Fibroblast of the aortic adventitia (primary cell): ENCODE data around the gene WDR81. TPM values are rescaled to one million over a fixed set of nuclear protein-coding genes. Genes with fewer than 3 reads are reported as not detected.
A peak's percentile ranks its signal among the peaks of the same experiment; 100 is the strongest.

Source experiments
- DNase-seq: peaks from one replicate; pipeline ENCODE4 v3.0.0-alpha.2; 2010; ENCODE audit warnings: low read depth
- H3K4me3 ChIP-seq: 2 replicates; pipeline ENCODE4 v1.5.1; 2011; ENCODE audit warnings: low read depth, mild to moderate bottlenecking, control low read depth, low read length, moderate library complexity
- CTCF ChIP-seq: IDR thresholded peaks from 2 replicates; pipeline ENCODE4 v1.5.1; 2011; ENCODE audit warnings: mild to moderate bottlenecking, low read length, control low read depth, inconsistent platforms; ENCODE audit not compliant: insufficient read depth
- total RNA-seq: library from RNA; depleted of rRNA; stranded (reverse); fragments of >200 nt; gene quantifications from 2 replicates; pipeline ENCODE4 v1.2.3, GENCODE V29; 2012; ENCODE audit warnings: low replicate concordance

WDR81 gene
- total RNA-seq, 1 donor, result 27.7 TPM

GRCh38 chr17:1709403-1709951 lies 15.0 kb upstream of the WDR81 start:
- no peak for TF ChIP-seq CTCF
- peak overlapping the region; percentile 70 for H3K4me3 ChIP-seq
- DNase-seq, result no peak

GRCh38 chr17:1709971-1710806 lies 14.3 kb upstream of the WDR81 start, which contains the start of gene TLCD2:
Gene TLCD2 (minus strand): TSS chr17:1710377. CDS start chr17:1710242, 135 bp downstream.
- DNase-seq, result peak; percentile 67
- no peak for TF ChIP-seq CTCF
- H3K4me3 ChIP-seq, result peak within 1 kb of the TSS; percentile 70

- TF ChIP-seq CTCF, result no peak
- DNase-seq, result peak; percentile 44
- peak overlapping the region; percentile 70 for H3K4me3 ChIP-seq
These were observed 13.5 kb upstream of the WDR81 start for GRCh38 chr17:1710807-1711553.

DNA sequence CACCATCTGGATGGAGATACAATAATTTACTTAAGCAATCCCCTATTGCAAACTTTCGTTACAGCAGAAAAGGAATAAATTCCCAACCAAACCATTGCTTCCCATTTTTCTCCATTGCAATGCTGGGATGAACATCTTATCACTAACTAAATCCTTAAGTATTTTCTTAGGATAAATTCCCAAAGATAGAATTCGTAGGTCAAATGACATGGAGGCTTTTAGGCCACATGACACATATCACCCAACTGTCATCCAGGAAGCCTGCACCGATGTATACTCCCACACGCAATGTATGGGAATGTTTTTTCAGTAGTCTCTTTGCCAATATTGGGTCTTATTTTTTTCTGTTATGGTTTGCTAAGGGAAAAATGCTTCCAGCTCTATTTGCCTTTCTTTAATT lies 12.7 kb upstream of the WDR81 start:
- DNase-seq, result peak; percentile 25
- peak overlapping the region; percentile 40 for H3K4me3 ChIP-seq
- no peak for TF ChIP-seq CTCF

- no peak for TF ChIP-seq CTCF
- no peak for DNase-seq
- peak overlapping the region; percentile 75 for H3K4me3 ChIP-seq
These were observed 12.2 kb upstream of the WDR81 start for GRCh38 chr17:1712271-1712670.

DNA sequence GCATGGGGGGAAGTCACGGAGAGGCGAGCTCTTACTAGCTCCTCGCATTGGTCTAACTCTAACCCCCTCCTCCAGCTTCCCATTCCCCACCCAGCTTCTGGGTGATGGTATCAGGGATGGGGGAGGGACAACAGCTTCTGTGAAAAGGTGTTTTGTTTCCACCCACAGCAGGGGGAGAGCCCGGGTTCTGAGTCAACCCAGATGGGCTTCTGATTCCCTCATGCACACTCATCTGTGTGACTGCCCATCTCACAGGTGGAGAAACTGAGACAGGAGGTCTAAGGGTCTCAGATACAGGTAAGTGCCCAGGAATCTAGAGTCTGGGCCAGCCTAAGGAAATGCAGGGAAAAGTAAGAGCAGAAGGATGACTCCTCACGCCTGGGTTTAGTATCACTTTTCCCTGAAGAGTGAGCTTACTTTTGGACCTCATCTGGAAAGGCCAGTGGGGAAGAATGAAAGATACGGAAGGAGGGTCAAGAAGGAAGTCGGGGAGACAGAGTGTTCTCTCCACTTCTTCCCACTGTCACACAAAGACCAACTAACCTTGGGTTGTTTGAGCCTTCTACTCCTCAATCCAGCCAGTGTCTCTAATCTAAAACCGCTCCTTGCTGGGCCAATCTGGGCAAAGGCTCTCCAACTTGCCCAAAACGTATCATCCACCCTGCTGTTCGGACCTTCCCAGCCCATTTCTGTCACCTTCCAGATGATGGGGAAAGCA lies 11.2 kb upstream of the WDR81 start:
- H3K4me3 ChIP-seq, result peak overlapping the region; percentile 75
- TF ChIP-seq CTCF, result no peak
- DNase-seq, result no peak
